ENCODE results near the gene ADGRG4.

The ADGRG4 gene

DNA sequence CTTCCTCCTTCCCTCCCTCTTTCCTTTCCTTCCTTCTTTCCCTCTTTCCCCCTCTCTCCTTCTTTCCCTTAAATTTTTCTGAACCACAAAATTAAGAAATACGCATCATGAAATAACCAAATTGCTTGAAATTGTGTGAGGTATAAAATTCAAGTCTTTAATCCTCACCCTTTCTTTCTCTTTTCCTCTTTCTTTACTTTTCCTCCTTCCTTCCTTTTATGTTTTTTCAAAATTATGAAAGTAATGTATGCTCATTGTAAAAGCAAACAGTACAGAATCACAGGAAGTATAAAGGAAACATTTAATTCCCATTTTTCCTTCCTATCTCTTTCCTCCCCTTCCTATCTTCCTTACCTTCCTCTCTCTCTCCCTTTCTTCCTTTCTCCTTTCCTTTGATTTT, 5.4 kb downstream of the ADGRG4 start:
- DNase-seq = no peak

DNA sequence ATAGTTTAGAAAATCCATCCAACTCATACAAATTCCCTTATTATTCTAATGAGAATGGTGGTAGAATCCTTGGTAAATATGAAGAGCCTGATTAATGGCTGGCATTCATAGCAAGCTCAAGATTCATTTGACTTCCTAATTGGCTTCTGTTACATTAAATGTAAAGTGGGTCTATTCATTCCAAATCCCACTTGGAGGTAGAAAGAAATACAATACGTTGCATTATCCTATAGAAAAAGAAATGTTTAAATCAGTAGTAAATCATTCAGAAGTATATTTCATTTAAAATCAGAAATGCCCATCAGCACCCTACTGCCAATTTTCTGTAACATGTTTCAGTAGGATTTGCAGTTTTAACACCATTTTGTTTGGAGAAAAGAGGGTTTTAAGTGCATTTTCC, 6.7 kb downstream of the ADGRG4 start:
- no peak for DNase-seq

DNA sequence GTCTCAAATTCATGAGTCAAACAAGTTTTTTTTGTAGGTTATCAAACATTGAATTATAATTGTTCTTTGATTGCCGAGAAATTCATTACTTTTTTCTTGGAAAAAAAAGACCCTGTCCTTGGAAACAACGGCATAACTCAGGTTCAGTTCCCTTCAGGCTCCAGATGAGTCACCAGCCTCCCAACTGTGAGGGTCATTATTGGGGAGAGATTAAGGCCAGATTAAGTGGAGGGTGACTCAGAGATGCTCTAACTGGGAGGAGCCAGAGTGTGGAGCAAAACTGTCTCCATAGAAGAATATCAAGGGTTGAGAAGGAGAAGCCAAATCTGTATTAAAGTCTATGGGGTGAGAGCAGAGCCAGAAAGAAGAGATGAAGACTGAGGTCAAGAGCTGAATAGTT, 9.6 kb downstream of the ADGRG4 start:
- DNase-seq = no peak

DNA sequence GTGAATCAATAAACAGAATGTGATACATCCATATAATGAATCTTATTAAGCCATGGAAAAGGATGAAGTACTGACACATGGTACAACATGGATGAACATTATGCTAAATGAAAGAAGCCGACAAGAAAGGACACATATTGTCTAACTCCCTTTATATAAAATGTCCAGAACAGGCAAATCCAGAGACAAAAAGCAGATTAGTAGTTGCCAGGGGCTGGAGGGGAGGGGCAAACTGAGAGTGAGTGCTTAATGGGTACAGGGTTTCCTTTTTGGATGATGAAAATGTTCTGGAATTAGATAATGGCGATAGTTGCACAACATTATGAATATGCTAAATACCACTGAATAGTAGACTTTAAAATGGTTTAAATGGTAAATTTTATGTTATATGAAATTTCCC, 17.4 kb downstream of the ADGRG4 start:
- no peak for DNase-seq

DNA sequence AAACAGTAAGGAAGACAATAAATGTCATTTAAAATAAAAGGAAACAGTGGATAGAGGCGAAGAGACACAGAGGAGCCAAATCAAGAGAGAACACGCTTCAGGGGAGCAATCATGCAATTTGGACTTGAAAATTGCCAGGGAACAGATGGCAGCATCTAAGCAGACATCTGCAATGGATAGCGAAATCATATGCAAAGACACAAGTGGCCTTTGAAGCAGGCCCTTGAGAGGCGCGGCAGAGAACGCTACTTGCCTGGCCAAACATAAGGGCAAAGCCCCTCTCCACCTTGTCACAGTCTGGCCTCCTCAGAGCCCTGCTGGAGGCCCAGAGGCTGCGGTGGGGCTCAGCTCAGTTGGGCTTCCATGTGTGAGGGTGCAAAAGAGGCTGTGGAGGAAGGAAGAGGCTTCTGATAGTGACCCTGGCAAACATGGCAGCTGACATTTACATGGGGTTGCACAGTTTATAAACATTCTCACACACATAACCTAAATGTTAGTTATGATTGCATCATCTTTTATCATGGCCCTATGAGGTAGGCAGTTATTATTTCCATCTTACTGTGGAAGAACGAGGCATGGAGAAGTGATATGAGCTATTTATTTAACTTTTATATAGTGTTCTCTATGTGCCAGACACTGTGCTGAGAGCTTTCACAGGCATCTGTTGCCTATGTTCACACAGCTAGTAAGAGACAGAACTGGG, 18.3 kb downstream of the ADGRG4 start:
- DNase-seq = no peak

DNA sequence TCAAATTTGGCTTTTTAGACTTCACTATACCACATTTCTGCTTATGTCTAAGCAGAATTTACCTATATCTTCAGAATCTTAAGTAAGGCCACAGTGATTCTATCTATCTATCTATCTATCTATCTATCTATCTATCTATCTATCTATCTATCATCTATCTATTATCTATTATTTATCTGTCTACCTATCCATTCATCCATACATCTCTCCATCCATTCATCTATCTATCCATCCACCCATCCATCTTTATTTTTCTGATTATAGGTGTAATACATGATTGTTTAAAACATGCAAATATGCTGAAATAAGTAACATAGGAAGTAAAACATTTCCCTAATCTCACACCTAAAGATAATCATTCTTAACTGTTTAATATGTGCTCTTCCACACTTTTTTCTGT, 18.8 kb downstream of the ADGRG4 start:
- no peak for DNase-seq

DNA sequence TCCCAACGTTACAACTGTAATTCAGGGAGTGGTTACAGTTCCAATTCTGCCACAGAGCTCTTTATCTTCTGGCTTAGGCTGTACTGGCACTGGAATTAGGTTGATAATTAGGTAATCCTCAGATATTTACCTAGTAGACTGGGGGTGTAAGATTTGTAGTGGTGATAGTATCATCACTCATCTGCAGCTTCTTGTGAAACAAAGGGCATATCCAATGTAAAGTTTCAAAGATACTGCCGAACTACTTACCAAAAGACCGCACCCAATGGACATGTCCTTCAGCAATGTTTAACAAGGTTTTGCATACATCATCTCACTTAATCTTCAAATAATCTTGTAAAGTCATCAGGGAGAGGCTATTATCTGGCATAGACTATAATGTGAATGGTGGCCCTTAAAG, 20.8 kb downstream of the ADGRG4 start:
- DNase-seq = no peak

DNA sequence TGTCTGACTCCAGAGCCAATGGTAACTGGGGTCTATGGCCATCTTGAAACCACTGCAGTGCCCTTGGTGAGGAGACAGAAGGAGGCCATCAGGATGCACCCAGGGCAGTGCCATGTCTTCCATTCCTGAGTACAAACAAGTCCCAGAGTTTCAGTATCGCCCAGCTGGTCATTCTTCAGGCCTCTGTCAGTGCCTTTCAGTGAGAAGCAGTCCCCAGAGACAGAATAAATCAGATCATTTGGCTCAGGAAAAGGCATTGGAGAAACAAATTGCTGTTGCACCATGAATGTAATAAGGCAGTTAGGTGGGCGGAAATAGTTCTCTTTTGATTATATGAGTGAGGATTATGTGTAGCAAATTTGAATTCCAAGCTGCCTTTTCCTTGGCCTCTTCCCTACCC, 21.3 kb downstream of the ADGRG4 start:
- DNase-seq = no peak

DNA sequence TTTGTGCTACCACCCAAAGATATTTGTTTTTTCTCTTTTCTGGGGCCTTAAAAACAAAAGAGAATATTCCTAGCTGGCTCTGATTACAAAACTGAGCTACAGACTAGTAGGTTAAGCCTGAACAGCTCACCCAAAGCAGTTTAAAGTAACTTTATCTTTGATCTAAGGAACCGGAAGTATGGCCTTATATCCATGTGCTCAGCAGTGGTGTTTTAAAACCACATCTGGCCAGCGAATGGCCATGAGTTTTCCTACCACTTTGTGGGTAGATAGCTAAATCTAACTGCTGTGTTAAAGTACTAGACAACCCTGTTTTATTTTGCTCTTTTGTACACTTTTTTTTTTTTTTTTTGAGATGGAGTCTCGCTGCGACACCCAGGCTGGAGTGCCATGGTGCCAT, 24.6 kb downstream of the ADGRG4 start:
- DNase-seq = no peak

DNA sequence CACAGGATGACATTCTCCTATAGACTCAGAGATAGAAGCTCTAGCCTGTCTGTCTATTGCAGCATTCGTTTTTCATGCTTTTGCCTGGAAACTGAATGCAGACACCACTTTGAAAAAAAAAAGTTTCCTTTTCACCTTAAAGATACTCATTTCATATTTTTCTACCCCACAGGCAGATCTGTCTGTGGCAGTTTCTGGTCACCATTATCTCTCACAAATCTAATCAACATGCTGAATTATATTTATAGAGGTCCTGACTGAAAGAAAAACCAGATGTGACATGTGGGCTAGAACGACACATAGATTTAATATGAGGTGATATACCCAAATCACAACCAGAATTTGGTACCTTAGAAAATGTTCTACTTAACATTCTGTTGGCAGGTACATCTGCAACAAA, 28.2 kb downstream of the ADGRG4 start:
- DNase-seq = no peak

DNA sequence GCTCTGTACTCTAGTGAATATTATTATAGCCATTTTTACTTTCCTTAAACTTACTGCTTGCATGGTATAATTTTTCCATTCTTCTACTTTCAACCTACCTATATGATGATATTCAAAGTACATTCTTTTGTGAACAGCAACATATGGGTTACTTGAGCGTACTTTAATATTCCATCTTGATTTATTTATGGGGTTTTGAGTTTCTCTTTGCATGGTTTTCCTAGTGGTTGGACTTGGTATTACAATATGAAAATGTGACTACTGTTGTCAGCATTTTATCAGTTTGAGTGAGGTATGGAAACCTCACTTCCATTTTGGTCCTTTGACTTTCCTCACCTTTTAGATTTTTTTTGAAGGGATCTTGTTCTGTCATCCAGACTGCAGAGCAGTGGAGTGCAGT, 35.9 kb downstream of the ADGRG4 start:
- DNase-seq = no peak

DNA sequence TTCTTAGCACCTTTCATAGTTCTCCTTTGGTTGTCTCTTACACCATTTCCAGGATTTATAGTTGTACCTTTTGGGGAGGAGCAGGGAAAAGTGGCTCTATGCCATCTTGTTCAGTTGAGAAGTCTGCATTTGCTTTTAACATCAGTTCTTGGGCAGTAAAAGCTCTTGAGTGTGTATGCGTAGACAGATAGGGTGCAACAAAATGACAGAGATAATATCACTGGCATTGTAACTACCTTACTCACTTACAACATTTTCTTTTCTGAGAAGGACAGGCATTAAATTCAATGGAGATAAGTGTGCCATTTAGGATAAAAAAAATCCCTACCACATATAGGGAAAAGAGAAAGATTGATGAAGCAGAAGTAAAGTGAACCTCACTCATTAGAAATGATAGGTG, 38.9 kb downstream of the ADGRG4 start:
- DNase-seq = no peak

DNA sequence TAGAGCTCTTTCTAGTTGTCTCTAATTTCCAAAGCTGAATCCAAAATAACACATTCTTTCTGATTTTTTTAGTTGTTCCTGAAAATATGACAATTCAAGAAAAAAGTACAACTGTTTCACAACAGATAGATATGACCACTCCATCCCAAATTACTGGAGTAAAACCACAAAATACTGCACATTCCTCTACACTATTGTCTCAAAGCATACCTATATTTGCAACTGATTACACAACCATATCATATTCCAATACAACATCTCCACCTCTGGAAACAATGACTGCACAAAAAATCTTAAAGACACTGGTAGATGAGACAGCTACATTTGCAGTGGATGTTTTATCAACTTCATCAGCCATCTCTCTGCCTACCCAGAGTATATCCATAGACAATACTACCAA, 43.6 kb downstream of the ADGRG4 start:
- no peak for DNase-seq

DNA sequence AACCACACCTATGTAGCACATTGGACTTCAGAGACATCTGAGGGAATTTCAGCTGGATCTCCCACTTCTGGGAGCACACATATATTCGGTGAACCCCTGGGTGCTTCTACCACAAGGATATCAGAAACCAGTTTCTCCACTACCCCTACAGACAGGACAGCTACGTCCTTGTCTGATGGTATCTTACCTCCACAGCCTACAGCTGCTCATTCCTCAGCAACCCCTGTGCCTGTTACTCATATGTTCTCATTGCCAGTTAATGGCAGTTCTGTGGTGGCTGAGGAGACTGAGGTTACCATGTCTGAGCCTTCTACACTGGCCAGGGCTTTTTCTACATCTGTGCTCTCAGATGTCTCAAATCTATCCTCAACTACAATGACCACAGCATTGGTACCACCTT, 45.7 kb downstream of the ADGRG4 start:
- DNase-seq = no peak

DNA sequence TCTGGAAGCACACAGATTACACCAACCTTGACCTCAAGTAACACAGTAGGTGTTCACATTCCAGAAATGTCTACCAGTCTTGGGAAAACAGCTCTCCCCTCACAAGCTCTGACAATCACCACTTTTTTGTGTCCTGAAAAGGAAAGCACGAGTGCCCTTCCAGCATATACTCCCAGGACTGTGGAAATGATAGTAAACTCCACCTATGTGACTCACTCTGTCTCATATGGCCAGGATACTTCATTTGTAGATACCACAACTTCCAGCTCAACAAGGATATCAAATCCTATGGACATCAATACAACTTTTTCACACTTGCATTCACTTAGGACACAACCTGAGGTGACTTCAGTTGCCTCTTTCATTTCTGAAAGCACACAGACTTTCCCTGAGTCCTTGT, 46.9 kb downstream of the ADGRG4 start:
- no peak for DNase-seq

DNA sequence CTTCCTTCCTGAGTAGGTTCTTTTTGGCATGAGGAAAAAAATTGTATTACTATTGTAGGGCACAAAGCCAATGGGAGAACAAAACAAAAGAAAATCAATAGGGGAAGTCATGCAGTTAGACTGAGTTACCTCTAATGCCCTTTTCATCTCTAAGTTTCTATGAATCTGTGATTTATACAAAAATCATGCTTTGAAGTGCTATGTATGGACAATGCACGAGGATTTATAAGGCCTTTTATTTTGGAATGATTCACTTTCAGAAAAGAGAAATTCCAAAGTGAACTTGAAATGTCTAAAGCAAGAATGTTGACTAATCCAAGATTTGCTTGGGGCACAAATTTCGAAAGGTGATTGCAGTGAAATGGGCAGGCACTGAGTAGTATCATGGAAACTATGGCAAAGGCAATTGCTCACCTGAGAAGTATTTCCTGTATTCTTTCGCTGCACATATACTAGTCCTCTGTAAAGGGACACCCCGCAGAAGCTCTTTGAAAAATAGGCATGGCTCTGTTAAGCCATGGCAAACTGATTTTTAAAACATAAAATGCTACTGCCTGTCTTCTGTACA, 52.8 kb downstream of the ADGRG4 start:
- no peak for DNase-seq

DNA sequence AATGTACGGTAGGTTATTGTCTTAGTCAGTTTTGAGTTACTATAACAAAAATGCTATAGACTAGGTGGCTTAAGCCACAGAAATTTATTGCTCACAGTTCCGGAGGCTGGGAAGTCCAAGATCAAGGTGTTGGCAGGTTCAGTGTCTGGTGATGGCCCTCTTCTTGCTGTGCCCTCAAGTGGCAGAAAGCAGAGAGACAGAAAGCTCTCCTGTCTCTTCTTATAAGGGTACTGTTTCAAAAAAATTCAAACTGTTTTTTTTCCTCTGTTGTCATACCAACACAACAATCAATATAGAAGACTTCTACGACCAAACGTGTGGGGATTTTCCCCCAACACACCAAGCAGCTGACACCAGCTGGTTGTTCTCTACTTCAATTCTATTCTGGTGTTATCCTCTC, 53.4 kb downstream of the ADGRG4 start:
- DNase-seq = no peak

DNA sequence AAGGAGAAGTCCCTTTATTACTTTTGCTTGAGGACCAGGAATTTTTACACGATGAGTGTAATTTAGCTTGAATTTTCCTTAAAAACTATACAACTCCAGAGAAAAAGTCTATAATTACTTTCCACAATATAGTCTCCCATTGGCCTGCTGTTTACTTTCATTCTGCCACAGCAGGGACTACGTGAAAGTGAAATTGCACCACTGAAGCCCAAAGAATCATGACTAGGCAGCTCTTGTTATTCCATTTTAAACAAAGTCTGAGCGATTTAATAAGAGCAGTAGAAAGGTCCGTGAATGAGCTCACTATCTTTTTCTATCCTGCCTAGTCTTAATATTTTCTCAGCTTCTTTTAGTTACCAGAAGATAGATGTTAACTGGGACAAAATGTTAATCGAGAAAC, 68.6 kb downstream of the ADGRG4 start:
- DNase-seq = no peak

DNA sequence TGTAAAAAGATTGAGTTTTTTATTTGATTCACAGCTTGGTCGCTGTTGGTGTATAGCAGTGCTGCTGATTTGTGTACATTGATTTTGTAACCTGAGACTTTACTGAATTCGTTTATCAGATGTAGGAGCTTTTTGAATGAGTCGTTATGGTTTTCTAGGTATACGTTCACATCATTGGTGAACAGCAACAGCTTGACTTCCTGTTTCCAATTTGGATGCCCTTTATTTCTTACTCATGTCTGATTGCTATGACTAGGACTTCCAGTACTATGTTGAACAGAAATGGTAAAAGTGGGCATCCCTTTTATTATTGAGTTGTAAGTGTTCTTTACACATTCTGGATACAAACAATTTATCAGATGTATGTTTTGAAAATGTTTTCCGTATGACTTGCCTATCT, 76.0 kb downstream of the ADGRG4 start:
- DNase-seq = no peak

DNA sequence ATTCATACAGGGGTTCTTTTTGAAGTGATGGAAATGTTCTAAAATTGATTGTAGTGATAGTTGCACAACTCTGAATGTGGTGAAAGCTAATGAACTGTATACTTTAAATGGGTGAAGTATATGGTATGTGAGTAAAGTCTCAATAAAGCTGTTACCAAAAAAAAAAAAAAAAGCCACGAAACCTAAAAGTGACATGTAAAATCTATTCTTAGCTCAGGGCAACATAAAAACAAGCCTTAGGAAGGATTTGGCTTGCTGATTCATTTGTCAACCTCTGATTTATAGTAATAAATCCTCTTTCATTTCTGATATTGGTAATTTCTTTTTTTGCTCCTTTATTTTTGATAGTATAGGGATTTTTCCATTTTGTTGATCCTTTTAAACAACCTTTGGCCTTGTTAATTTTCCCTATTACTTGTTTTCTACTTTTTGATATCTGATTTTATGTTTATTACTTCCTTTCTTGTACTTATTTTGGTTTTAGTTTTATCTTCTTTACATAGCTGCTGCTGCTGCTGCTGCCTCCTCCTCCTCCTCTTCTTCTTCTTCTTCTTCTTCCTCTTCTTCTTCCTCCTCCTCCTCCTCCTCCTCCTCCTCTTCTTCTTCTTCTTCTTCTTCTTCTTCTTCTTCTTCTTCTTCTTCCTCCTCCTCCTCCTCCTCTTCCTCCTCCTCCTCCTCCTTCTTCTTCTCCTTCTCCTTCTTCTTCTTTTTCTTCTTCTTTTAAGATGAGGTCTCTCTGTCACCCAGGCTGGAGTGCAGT, 79.4 kb downstream of the ADGRG4 start:
- DNase-seq = no peak

DNA sequence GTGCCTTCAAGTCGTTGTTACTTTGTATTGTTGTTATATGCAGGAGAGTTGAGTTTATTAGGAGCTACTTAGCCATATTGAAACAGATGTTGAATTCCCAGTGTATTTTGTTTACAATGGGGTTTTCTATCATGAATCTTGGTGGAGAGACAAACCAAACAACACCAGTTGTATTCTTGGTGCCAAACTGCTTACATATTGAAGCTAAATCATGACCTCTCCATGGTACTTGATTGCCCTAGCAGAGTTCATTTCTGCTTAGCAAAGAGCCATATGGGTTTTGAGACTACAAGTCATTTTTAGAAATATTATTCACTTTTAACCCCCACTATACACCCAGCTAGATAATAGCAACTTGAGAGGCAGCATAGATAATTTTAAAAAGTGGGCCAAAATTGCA, 85.4 kb downstream of the ADGRG4 start:
- DNase-seq = no peak

DNA sequence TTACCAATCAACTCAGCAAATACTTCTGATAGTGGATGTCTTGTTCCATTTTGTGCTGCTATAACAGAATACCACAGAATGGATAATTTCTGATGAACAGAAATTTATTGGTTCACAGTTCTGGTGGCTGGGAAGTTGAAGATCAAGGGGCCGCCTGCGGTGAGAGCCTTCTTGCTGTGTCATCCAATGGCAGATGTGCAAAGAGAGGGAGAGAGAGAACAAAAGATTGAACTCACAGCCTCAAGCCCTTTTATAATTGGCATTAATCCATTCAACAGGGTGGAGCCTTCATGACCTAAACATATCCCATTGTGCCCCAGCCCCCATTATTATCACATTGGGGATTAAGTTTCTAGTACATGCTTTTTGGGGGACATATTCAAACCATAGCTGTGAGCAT, 86.1 kb downstream of the ADGRG4 start:
- no peak for DNase-seq

DNA sequence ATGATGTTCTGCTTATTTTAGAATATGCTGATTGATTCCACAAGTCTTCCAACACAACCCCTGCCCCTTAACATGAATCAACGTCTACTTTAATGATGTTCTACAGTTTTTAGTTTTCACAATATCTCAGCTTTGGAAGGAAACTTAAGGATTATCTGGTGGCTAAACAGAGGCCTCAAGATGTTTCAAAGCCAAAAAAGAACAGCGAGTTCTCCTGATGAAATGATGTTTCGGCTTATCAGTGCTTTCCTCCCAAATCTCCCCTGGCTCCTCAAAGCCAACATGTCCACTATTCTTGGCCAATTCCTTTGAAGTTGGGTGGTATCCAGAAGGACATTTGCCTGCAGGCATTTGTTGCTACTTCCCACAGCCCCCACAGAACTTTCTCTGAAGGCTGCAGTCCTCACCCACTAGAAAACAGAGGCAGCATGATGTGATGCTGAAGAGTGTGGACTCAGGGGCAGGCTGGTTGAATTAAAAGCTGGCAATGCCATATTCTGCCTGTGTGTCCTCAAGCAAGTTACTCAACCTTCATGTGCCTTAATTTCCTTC, 87.3 kb downstream of the ADGRG4 start:
- DNase-seq = no peak

DNA sequence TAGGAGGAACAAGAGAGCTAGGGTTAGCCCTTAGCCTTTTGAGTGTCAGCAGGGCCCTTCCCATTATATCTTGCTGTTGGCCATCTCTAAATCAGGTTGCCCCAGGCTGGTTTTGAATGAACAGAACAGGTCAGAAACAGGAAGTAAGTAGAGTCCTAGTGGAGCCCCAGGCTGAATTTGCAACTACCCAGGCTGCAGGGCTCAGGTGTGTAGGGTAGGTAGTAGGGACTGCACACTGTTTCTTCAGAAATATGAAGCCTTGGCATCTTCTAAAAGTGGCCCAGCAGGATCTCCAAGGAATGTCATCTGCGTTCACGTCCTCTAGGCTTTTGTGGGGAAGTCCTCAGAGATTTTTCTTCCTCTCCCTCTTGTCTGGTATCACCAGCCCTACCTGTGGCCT, 90.2 kb downstream of the ADGRG4 start:
- no peak for DNase-seq
